Ovary (tissue), 9 donors: ENCODE data around the gene PARP9. TPM values are rescaled to one million over a fixed set of nuclear protein-coding genes. Genes with fewer than 3 reads are reported as not detected.

ENCODE experiments used
- DNase-seq, 5 donors: peaks; one replicate each; pipeline ENCODE4 v3.0.0-alpha.2; 2019 to 2020
- H3K27ac ChIP-seq, 2 donors: fragments of 200-600 bp; one replicate each; pipeline versions ENCODE4 v1.5.1 to v1.8.0; 2019 to 2022
- H3K27me3 ChIP-seq: fragments of 200-600 bp; one replicate; pipeline ENCODE4 v1.8.0; 2022
- H3K36me3 ChIP-seq: fragments of 200-600 bp; sonication (generic); one replicate; pipeline ENCODE4 v1.5.1; 2019
- H3K4me1 ChIP-seq: one replicate; pipeline ENCODE4 v1.8.1; 2013; ENCODE audit warnings: mild to moderate bottlenecking, moderate library complexity; ENCODE audit not compliant: insufficient read depth
- H3K4me3 ChIP-seq: fragments of 200-600 bp; sonication (generic); one replicate; pipeline ENCODE4 v1.5.1; 2017
- H3K9me3 ChIP-seq, 2 donors: fragments of 200-600 bp in 1 of 2; sonication (generic) in 1 of 2; one replicate each; pipeline versions ENCODE4 v1.5.1 to v1.8.1; 2013 to 2019; ENCODE audit warnings: mild to moderate bottlenecking in 1 of 2, moderate library complexity in 1 of 2
- EP300 ChIP-seq: sonication (generic); formaldehyde crosslinking; IDR thresholded peaks from one replicate; pipeline ENCODE4 v1.6.1; 2017; ENCODE audit warnings: antibody characterized with exemption
- POLR2A ChIP-seq: fragments of 450-650 bp; IDR thresholded peaks from one replicate; pipeline ENCODE4 v1.6.1; 2017; ENCODE audit warnings: antibody characterized with exemption, mild to moderate bottlenecking, moderate library complexity
- WGBS, 3 donors: extraction: QIAGEN DNeasy Blood & Tissue Kit in 1 of 3; methylation state at CpG; one replicate each; pipeline versions ENCODE4 v1.1.5 to v1.1.7; 2013 to 2017; 5-methylcytosine and 5-hydroxymethylcytosine counted together
- intact Hi-C, 4 donors: fragments of 100-400 bp; cut with DNase I; formaldehyde crosslinking; loops; one replicate each; pipeline versions ENCODE4 v1.11.0 to v1.15.1; 2022 to 2023
- polyA plus RNA-seq, 2 donors: library from polyadenylated mRNA; stranded (reverse); fragments of 200-250 nt in 1 of 2; fragments of 350-450 nt in 1 of 2; fragmentation: Illumina TruSeq in 1 of 2; extraction: RNeasy Lipid Tissue Mini Kit (QIAGEN cat#74804) in 1 of 2; gene quantifications; one replicate each; pipeline ENCODE4 v1.2.3, GENCODE V29; 2013 to 2014
- total RNA-seq, 7 donors: library from RNA; depleted of rRNA in 2 of 7; stranded (reverse); fragments of >200 nt in 2 of 7; fragmentation: NEBNext Ultra II Directional in 3 of 7; extraction: Animal tissue kit (Norgen Biotek cat#: 25700) in 3 of 7; gene quantifications; one replicate each; pipeline versions ENCODE4 v1.1.0 to v1.2.4, GENCODE V29; 2016 to 2023
- TF ChIP-seq, protein P1 (sequence below), 3 donors: fragments of 450-650 bp in 2 of 3; fragments of 200-600 bp in 1 of 3; IDR thresholded peaks; one replicate each; pipeline versions ENCODE4 v1.5.1 to v1.8.0; 2016 to 2022; ENCODE audit warnings: antibody characterized with exemption in 3 of 3, mild to moderate bottlenecking in 1 of 3
- donor health status: DM: no; HTN: no; CAD: no; lungs with moderate emphysema.
- donor health status: DM: no; HTN: no; CAD: no.
- donor health status: Bipolar disorder and iron deficiency.
- donor health status: DM: yes; HTN: yes; CAD: no.
- donor health status: DM: no; HTN: no; CAD: no.
- donor health status: DM: yes; HTN: yes; CAD: no.

PARP9 gene
- total and polyA plus RNA-seq, 9 donors, result 14.4 to 46.2 (median 23.0) TPM

DNA sequence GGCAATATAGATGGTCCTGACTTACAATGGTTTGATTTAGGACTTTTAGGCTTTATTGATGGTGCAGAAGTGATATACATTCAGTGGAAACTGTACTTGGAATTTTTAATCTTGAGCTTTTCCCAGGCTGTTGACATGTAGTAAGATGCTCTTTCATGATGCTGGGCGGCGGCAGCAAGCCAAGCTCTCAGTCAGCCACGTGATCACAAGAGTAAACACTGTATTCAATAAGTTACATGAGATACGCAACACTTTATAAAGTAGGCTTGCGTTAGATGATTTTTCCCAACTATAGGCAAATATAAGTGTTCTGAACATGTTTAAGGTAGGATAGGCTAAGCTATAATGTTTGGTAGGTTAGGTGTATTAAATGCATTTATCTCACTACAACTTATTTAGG, 17.9 kb downstream of the PARP9 start:
- no peaks in the 10 kb centered on the region for H3K36me3 ChIP-seq
- DNase-seq, result no peak
- H3K27ac ChIP-seq, result no peak overlapping the region
- WGBS, 3 donors, result 90 to 93% (median 93%) methylated on average over 5 of the region's 5 CpGs
- no peak overlapping the region for H3K4me3 ChIP-seq
- H3K4me1 ChIP-seq, result no peaks in the 10 kb centered on the region
- no peak for TF ChIP-seq EP300
- TF ChIP-seq, protein P1, sequence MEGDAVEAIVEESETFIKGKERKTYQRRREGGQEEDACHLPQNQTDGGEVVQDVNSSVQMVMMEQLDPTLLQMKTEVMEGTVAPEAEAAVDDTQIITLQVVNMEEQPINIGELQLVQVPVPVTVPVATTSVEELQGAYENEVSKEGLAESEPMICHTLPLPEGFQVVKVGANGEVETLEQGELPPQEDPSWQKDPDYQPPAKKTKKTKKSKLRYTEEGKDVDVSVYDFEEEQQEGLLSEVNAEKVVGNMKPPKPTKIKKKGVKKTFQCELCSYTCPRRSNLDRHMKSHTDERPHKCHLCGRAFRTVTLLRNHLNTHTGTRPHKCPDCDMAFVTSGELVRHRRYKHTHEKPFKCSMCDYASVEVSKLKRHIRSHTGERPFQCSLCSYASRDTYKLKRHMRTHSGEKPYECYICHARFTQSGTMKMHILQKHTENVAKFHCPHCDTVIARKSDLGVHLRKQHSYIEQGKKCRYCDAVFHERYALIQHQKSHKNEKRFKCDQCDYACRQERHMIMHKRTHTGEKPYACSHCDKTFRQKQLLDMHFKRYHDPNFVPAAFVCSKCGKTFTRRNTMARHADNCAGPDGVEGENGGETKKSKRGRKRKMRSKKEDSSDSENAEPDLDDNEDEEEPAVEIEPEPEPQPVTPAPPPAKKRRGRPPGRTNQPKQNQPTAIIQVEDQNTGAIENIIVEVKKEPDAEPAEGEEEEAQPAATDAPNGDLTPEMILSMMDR (IDR thresholded peaks at IDR 0.05), result no peak
- TF ChIP-seq POLR2A, result no peak
- H3K9me3 ChIP-seq, result no peaks in the 10 kb centered on the region
- H3K27me3 ChIP-seq, result no peaks in the 10 kb centered on the region
- intact Hi-C loops, result no loop called here

- intact Hi-C loops, result no loop called here
- no peak for DNase-seq
These were observed 25.1 kb downstream of the PARP9 start for GRCh38 chr3:122538956-122539490.

GRCh38 chr3:122536632-122537001, 27.5 kb downstream of the PARP9 start:
- WGBS, 3 donors, result 58 to 66% (median 59%) methylated on average over 3 of the region's 3 CpGs
- H3K36me3 ChIP-seq, result no peaks in the 10 kb centered on the region
- H3K4me3 ChIP-seq, result no peak overlapping the region
- H3K9me3 ChIP-seq, result no peaks in the 10 kb centered on the region
- H3K4me1 ChIP-seq, result no peaks in the 10 kb centered on the region
- no peak for TF ChIP-seq POLR2A
- TF ChIP-seq EP300, result no peak
- TF ChIP-seq, protein P1 (IDR thresholded peaks at IDR 0.05), result no peak
- no peaks in the 10 kb centered on the region for H3K27me3 ChIP-seq
- DNase-seq, result no peak
- intact Hi-C loops, result no loop called here
- no peak overlapping the region for H3K27ac ChIP-seq

More at GRCh38 chr3:122538956-122539490, 25.1 kb downstream of the PARP9 start:
- H3K4me3 ChIP-seq, result no peak overlapping the region
- no peaks in the 10 kb centered on the region for H3K4me1 ChIP-seq
- H3K9me3 ChIP-seq, result no peaks in the 10 kb centered on the region
- H3K36me3 ChIP-seq, result no peaks in the 10 kb centered on the region
- 90 to 93% (median 93%) methylated on average over 7 of the region's 7 CpGs for WGBS, 3 donors
- no peak for TF ChIP-seq EP300
- no peaks in the 10 kb centered on the region for H3K27me3 ChIP-seq
- H3K27ac ChIP-seq, result no peak overlapping the region

DNA sequence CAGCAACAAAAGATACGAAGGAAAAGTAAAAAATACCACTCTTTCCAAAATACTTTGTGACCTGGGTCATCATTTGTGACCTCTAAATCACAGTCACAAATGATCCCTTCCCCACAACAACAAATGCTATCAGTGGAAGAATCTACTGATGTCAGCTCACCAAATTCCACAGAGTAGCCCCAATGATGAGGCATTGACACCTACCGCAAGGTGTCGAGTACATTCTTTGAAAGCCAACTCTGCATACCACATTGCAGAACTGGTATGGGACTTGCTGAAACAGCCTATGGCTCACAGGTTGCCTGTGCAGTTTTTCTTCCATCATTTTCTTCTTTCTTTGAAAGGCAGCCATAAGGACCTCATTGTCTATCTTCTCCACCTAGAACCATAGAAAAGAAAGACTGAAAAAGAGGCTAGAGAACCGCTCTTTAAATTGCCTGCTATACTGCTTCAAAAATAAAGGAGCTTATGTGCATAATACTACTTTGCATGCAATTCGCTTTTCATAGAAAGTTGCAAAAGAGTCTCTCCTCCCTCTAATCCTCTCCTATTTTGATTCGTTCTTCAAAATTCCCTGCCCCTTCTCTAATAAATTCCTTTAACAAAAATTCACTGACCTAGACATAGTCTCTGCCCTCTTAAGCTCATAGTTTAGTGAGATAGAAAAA, 28.0 kb downstream of the PARP9 start:
- Histone ChIP-seq H3K36me3 (no peaks in the 10 kb centered on the region), H3K4me1 (no peaks in the 10 kb centered on the region), H3K27ac (no peak overlapping the region), H3K9me3 (no peaks in the 10 kb centered on the region), H3K27me3 (no peaks in the 10 kb centered on the region), H3K4me3 (no peak overlapping the region)
- DNase-seq, result no peak
- 80 to 84% (median 82%) methylated on average over 6 of the region's 6 CpGs for WGBS, 3 donors
- TF ChIP-seq, protein P1 (IDR thresholded peaks at IDR 0.05), result no peak
- TF ChIP-seq EP300, result no peak
- TF ChIP-seq POLR2A, result no peak
- intact Hi-C loops, result no loop called here

DNA sequence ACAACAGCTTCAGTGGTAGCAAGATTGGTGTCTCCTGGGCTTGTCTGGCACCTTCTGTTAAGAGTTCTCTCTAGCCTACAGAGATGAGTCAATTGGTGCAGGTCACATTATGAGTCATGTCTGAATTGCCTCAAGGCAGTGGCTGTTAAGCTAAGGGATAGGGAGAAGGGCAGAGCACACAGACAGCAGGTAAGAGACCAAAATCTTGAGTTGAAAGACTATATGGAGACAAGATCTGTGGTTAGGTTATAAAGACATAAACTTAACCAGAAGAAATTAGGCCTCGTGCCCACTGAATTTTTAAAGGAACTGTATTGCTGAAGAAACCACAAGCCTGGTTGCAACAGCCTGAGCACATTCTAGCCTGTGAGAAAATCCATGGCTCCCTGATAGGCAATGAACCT, 30.2 kb downstream of the PARP9 start:
- Histone ChIP-seq H3K9me3 (no peaks in the 10 kb centered on the region), H3K4me3 (no peak overlapping the region), H3K4me1 (no peaks in the 10 kb centered on the region), H3K36me3 (no peaks in the 10 kb centered on the region), H3K27me3 (no peaks in the 10 kb centered on the region), H3K27ac (no peak overlapping the region)
- WGBS, 3 donors, result 71 to 94% (median 85%) methylated on average over 1 of the region's 1 CpG
- TF ChIP-seq, protein P1 (IDR thresholded peaks at IDR 0.05), result no peak
- TF ChIP-seq EP300, result no peak
- no peak for TF ChIP-seq POLR2A
- no peak for DNase-seq
- intact Hi-C loops, result no loop called here
